ENCODE data around the gene MLIP.

The MLIP gene

GRCh38 chr6:54135665-54136369 lies 24.6 kb downstream of the MLIP start:
- TF ChIP-seq CTCF (IDR thresholded peaks at IDR 0.05; ENCODE audit: low read depth, low read length): no peak

GRCh38 chr6:54138795-54139194 lies 27.6 kb downstream of the MLIP start:
- no peak for TF ChIP-seq CTCF (IDR thresholded peaks at IDR 0.05; ENCODE audit: low read depth, low read length)
- no peak overlapping the region for H3K4me3 ChIP-seq (replicated peaks in 1 of 2; ENCODE audit: low read depth in 2 of 2, low read length in 2 of 2)
- DNase-seq (ENCODE audit: low read depth in 2 of 2): no peak

More at GRCh38 chr6:54135665-54136369, 24.6 kb downstream of the MLIP start:
- no peak overlapping the region for H3K4me3 ChIP-seq (replicated peaks in 1 of 2; ENCODE audit: low read depth in 2 of 2, low read length in 2 of 2)
- DNase-seq (ENCODE audit: low read depth in 2 of 2): peak; percentile 53 to 80

- no peak for TF ChIP-seq CTCF (IDR thresholded peaks at IDR 0.05; ENCODE audit: low read depth, low read length)
- no peak overlapping the region for H3K4me3 ChIP-seq (replicated peaks in 1 of 2; ENCODE audit: low read depth in 2 of 2, low read length in 2 of 2)
- DNase-seq (ENCODE audit: low read depth in 2 of 2): no peak
Measured at GRCh38 chr6:54140811-54141210, 29.6 kb downstream of the MLIP start.

- DNase-seq (ENCODE audit: low read depth in 2 of 2): no peak
- no peak overlapping the region for H3K4me3 ChIP-seq (replicated peaks in 1 of 2; ENCODE audit: low read depth in 2 of 2, low read length in 2 of 2)
- TF ChIP-seq CTCF (IDR thresholded peaks at IDR 0.05; ENCODE audit: low read depth, low read length): no peak
Measured at GRCh38 chr6:54142889-54143519, 31.8 kb downstream of the MLIP start.

GRCh38 chr6:54151861-54152260 lies 40.6 kb downstream of the MLIP start:
- no peak for TF ChIP-seq CTCF (IDR thresholded peaks at IDR 0.05; ENCODE audit: low read depth, low read length)
- DNase-seq (ENCODE audit: low read depth in 2 of 2): no peak
- no peak overlapping the region for H3K4me3 ChIP-seq (replicated peaks in 1 of 2; ENCODE audit: low read depth in 2 of 2, low read length in 2 of 2)

- TF ChIP-seq CTCF (IDR thresholded peaks at IDR 0.05; ENCODE audit: low read depth, low read length): no peak
- H3K4me3 ChIP-seq (replicated peaks in 1 of 2; ENCODE audit: low read depth in 2 of 2, low read length in 2 of 2): no peak overlapping the region
- DNase-seq (ENCODE audit: low read depth in 2 of 2): no peak
Measured at GRCh38 chr6:54156650-54157250, 45.5 kb downstream of the MLIP start.

All from cardiac fibroblast (primary cell).